Measurements from ENCODE around the gene S100A10.

- no peak for TF ChIP-seq CTCF (IDR thresholded peaks at IDR 0.05 in 8 of 11, conservative IDR thresholded peaks at IDR 0.05 in 3 of 11)
- TF ChIP-seq POLR2A (IDR thresholded peaks at IDR 0.05), result no peak
These were observed 21.0 kb downstream of the S100A10 start for GRCh38 chr1:151972542-151973248.
